Stomach (tissue), 4 donors: ENCODE data around the gene MYB.

Experiments
- CTCF ChIP-seq, 7 experiments: fragments of 450-650 bp in 4 of 7; fragments of 200-600 bp in 3 of 7; sonication (generic) in 3 of 7; IDR thresholded peaks; one replicate each; pipeline ENCODE4 v1.5.1; 2016 to 2019; ENCODE audit warnings: antibody characterized with exemption in 7 of 7, control low read depth in 2 of 7, mild to moderate bottlenecking in 1 of 7
- EP300 ChIP-seq: sonication (generic); formaldehyde crosslinking; IDR thresholded peaks from one replicate; pipeline ENCODE4 v1.6.1; 2017; ENCODE audit warnings: antibody characterized with exemption
- POLR2A ChIP-seq, 4 donors: fragments of 450-650 bp; IDR thresholded peaks; one replicate each; pipeline ENCODE4 v1.6.1; 2016; ENCODE audit warnings: antibody characterized with exemption in 4 of 4, control low read depth in 2 of 4, mild to moderate bottlenecking in 1 of 4, moderate library complexity in 1 of 4

- TF ChIP-seq CTCF (IDR thresholded peaks at IDR 0.05) (no peak), POLR2A (IDR thresholded peaks at IDR 0.05) (no peak), EP300 (no peak)
These were observed 16.1 kb upstream of the MYB start for GRCh38 chr6:135165031-135165430.
